Measurements from ENCODE around the gene CSF3.
A peak's percentile ranks its signal among the peaks of the same experiment; 100 is the strongest.

Gene CSF3

GRCh38 chr17:40015005-40015997 is at the start of gene CSF3:
Gene CSF3 (plus strand): TSS chr17:40015440. CDS start chr17:40015475, 35 bp downstream.
- H3K4me3 ChIP-seq (ENCODE audit: insufficient read length, low read depth), result no peak within 1 kb of the TSS
- DNase-seq (ENCODE audit: low read depth, low spot score), result no peak
- peaks cover 34% of the 10 kb centered on the region for H3K4me1 ChIP-seq (ENCODE audit: insufficient read depth, insufficient read length)
- H3K27me3 ChIP-seq (ENCODE audit: insufficient read depth, insufficient read length), result peaks cover 2% of the 10 kb centered on the region
- H3K9ac ChIP-seq (ENCODE audit: insufficient read length, low read depth), result peak within 1 kb of the TSS; percentile 5
- H3K9me3 ChIP-seq (ENCODE audit: insufficient read depth, low read length), result peaks cover 3% of the 10 kb centered on the region; the same call in 1 of the 2 replicates
- TF ChIP-seq YY1 (IDR thresholded peaks at IDR 0.05; ENCODE audit: insufficient read depth, insufficient read length) (no peak), SUZ12 (IDR thresholded peaks at IDR 0.05; ENCODE audit: extremely low read depth, insufficient read depth, insufficient read length) (no peak), ZNF274 (IDR thresholded peaks at IDR 0.05; ENCODE audit: low read depth, low read length) (no peak)
- H3K36me3 ChIP-seq (ENCODE audit: insufficient read depth, insufficient read length, low read length), result peaks cover 30% of the 10 kb centered on the region

- TF ChIP-seq ZNF274 (IDR thresholded peaks at IDR 0.05; ENCODE audit: low read depth, low read length) (no peak), YY1 (IDR thresholded peaks at IDR 0.05; ENCODE audit: insufficient read depth, insufficient read length) (no peak), SUZ12 (IDR thresholded peaks at IDR 0.05; ENCODE audit: extremely low read depth, insufficient read depth, insufficient read length) (no peak)
These were observed 48.5 kb upstream of the CSF3 start for GRCh38 chr17:39966771-39967170.

GRCh38 chr17:39968761-39969160 is 46.5 kb upstream of the CSF3 start:
- no peaks in the 10 kb centered on the region for H3K4me1 ChIP-seq (ENCODE audit: insufficient read depth, insufficient read length)
- H3K4me3 ChIP-seq (ENCODE audit: insufficient read length, low read depth), result no peak overlapping the region
- peaks cover 16% of the 10 kb centered on the region for H3K27me3 ChIP-seq (ENCODE audit: insufficient read depth, insufficient read length)
- no peak for TF ChIP-seq ZNF274 (IDR thresholded peaks at IDR 0.05; ENCODE audit: low read depth, low read length)
- no peak for TF ChIP-seq SUZ12 (IDR thresholded peaks at IDR 0.05; ENCODE audit: extremely low read depth, insufficient read depth, insufficient read length)
- no peak for TF ChIP-seq YY1 (IDR thresholded peaks at IDR 0.05; ENCODE audit: insufficient read depth, insufficient read length)
- no peak for DNase-seq (ENCODE audit: low read depth, low spot score)
- no peaks in the 10 kb centered on the region for H3K9me3 ChIP-seq (ENCODE audit: insufficient read depth, low read length)
- no peaks in the 10 kb centered on the region for H3K36me3 ChIP-seq (ENCODE audit: insufficient read depth, insufficient read length, low read length)
- no peak overlapping the region for H3K9ac ChIP-seq (ENCODE audit: insufficient read length, low read depth)

More at GRCh38 chr17:39966771-39967170, 48.5 kb upstream of the CSF3 start:
- no peak overlapping the region for H3K9ac ChIP-seq (ENCODE audit: insufficient read length, low read depth)
- H3K36me3 ChIP-seq (ENCODE audit: insufficient read depth, insufficient read length, low read length), result no peaks in the 10 kb centered on the region
- H3K4me3 ChIP-seq (ENCODE audit: insufficient read length, low read depth), result no peak overlapping the region
- H3K9me3 ChIP-seq (ENCODE audit: insufficient read depth, low read length), result no peaks in the 10 kb centered on the region
- peaks cover 15% of the 10 kb centered on the region for H3K27me3 ChIP-seq (ENCODE audit: insufficient read depth, insufficient read length)
- no peak for DNase-seq (ENCODE audit: low read depth, low spot score)
- H3K4me1 ChIP-seq (ENCODE audit: insufficient read depth, insufficient read length), result no peaks in the 10 kb centered on the region

- TF ChIP-seq ZNF274 (IDR thresholded peaks at IDR 0.05; ENCODE audit: low read depth, low read length), result no peak
- no peak for TF ChIP-seq YY1 (IDR thresholded peaks at IDR 0.05; ENCODE audit: insufficient read depth, insufficient read length)
- TF ChIP-seq SUZ12 (IDR thresholded peaks at IDR 0.05; ENCODE audit: extremely low read depth, insufficient read depth, insufficient read length), result no peak
- Histone ChIP-seq H3K9ac (ENCODE audit: insufficient read length, low read depth) (no peak overlapping the region), H3K9me3 (ENCODE audit: insufficient read depth, low read length) (no peaks in the 10 kb centered on the region), H3K27me3 (ENCODE audit: insufficient read depth, insufficient read length) (peaks cover 16% of the 10 kb centered on the region), H3K36me3 (ENCODE audit: insufficient read depth, insufficient read length, low read length) (no peaks in the 10 kb centered on the region), H3K4me1 (ENCODE audit: insufficient read depth, insufficient read length) (no peaks in the 10 kb centered on the region), H3K4me3 (ENCODE audit: insufficient read length, low read depth) (no peak overlapping the region)
- no peak for DNase-seq (ENCODE audit: low read depth, low spot score)
These were observed 45.9 kb upstream of the CSF3 start for GRCh38 chr17:39969375-39969774.

- H3K9me3 ChIP-seq (ENCODE audit: insufficient read depth, low read length), result no peaks in the 10 kb centered on the region
- H3K27me3 ChIP-seq (ENCODE audit: insufficient read depth, insufficient read length), result peaks cover 16% of the 10 kb centered on the region
These were observed 45.0 kb upstream of the CSF3 start for GRCh38 chr17:39970157-39970692.

GRCh38 chr17:39971076-39971603 is 44.1 kb upstream of the CSF3 start:
- Histone ChIP-seq H3K36me3 (ENCODE audit: insufficient read depth, insufficient read length, low read length) (no peaks in the 10 kb centered on the region), H3K4me3 (ENCODE audit: insufficient read length, low read depth) (no peak overlapping the region), H3K4me1 (ENCODE audit: insufficient read depth, insufficient read length) (no peaks in the 10 kb centered on the region), H3K27me3 (ENCODE audit: insufficient read depth, insufficient read length) (peaks cover 16% of the 10 kb centered on the region), H3K9me3 (ENCODE audit: insufficient read depth, low read length) (no peaks in the 10 kb centered on the region), H3K9ac (ENCODE audit: insufficient read length, low read depth) (no peak overlapping the region)
- DNase-seq (ENCODE audit: low read depth, low spot score), result no peak
- TF ChIP-seq ZNF274 (IDR thresholded peaks at IDR 0.05; ENCODE audit: low read depth, low read length), result no peak
- TF ChIP-seq SUZ12 (IDR thresholded peaks at IDR 0.05; ENCODE audit: extremely low read depth, insufficient read depth, insufficient read length), result no peak
- TF ChIP-seq YY1 (IDR thresholded peaks at IDR 0.05; ENCODE audit: insufficient read depth, insufficient read length), result no peak

More at GRCh38 chr17:39970157-39970692, 45.0 kb upstream of the CSF3 start:
- DNase-seq (ENCODE audit: low read depth, low spot score), result no peak
- no peaks in the 10 kb centered on the region for H3K4me1 ChIP-seq (ENCODE audit: insufficient read depth, insufficient read length)
- TF ChIP-seq SUZ12 (IDR thresholded peaks at IDR 0.05; ENCODE audit: extremely low read depth, insufficient read depth, insufficient read length), result no peak
- no peaks in the 10 kb centered on the region for H3K36me3 ChIP-seq (ENCODE audit: insufficient read depth, insufficient read length, low read length)
- no peak overlapping the region for H3K4me3 ChIP-seq (ENCODE audit: insufficient read length, low read depth)
- no peak overlapping the region for H3K9ac ChIP-seq (ENCODE audit: insufficient read length, low read depth)

GRCh38 chr17:39972271-39972670 is 43.0 kb upstream of the CSF3 start:
- TF ChIP-seq YY1 (IDR thresholded peaks at IDR 0.05; ENCODE audit: insufficient read depth, insufficient read length) (no peak), ZNF274 (IDR thresholded peaks at IDR 0.05; ENCODE audit: low read depth, low read length) (no peak), SUZ12 (IDR thresholded peaks at IDR 0.05; ENCODE audit: extremely low read depth, insufficient read depth, insufficient read length) (no peak)
- Histone ChIP-seq H3K9me3 (ENCODE audit: insufficient read depth, low read length) (no peaks in the 10 kb centered on the region), H3K36me3 (ENCODE audit: insufficient read depth, insufficient read length, low read length) (no peaks in the 10 kb centered on the region), H3K27me3 (ENCODE audit: insufficient read depth, insufficient read length) (peaks cover 16% of the 10 kb centered on the region), H3K9ac (ENCODE audit: insufficient read length, low read depth) (no peak overlapping the region), H3K4me3 (ENCODE audit: insufficient read length, low read depth) (no peak overlapping the region), H3K4me1 (ENCODE audit: insufficient read depth, insufficient read length) (no peaks in the 10 kb centered on the region)
- no peak for DNase-seq (ENCODE audit: low read depth, low spot score)

Measured in NT2/D1 (cell line).